NCI-H1105 treated with DMSO at 0.1 percent for 48 hours (cell line): ENCODE data around the gene DEFB114.
A peak's percentile ranks its signal among the peaks of the same experiment; 100 is the strongest.
"Not testable (repeated sequence)": the region's sequence is repeated elsewhere in the genome, so short reads cannot be mapped to it uniquely, and the experiment has no call there.

ENCODE experiments used
- DNase-seq: peaks from one replicate; lab custom pipeline; 2025; lab: John Stamatoyannopoulos, UW

Gene DEFB114, protein sequence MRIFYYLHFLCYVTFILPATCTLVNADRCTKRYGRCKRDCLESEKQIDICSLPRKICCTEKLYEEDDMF

DNA sequence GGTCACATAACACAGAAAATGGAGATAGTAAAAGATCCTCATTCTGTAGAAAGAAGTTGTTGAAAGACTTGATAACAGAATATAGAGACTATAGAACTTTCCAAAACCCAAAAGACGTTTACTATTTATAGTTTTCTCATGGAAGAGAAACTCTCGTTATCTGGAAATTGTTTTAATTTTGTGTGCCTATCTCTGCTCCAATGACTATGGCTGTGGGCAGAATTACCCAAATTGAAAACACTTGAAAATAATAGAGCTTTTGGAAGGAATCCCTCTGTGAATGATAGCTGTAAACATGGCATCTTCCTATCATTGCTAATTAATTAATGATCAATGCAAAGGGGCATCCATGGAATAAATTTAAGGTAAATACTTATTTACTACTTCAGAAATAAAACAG, at the start of gene DEFB114:
Gene DEFB114 (minus strand): TSS at position 101 of the 400 bp plus-strand sequence. CDS start 59 bp downstream, at position 42.
- no peak for DNase-seq

DNA sequence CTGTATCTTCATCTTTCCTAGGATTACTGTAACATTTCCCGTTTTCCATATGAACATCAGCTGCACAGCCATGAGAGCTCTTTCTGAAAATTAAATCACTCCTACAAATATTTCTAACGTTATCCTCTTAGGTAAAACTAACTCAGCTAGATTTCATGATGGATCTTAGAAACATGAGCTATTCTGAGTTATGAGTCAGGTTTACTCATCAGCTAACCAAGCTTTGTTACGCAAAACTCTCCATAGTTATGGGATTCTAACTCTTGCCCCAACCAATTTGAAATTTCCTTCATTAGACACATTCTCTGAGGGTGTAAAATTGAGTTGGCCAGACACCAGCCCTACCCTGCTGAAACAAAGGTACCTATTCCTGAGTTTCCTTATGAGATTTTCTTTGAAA, 43.9 kb upstream of the DEFB114 start:
- DNase-seq, result no peak

DNA sequence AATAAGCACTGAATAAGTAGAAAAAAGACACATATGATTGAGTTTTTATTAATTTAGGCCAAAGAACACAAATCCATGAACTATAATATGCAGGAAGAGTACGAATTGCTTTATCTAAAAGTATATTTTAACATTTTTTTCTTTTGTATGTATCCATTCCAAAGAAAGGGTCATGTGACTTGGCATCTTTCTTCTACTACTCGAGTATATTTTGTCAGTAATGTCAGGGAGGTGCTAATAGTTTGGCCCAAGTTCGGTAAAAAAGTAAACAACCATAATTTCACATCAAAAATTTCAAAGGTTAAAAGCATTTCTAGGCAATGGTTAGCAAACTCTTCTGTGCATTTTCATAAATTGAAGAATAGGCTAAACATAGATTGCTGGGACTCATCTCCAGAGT, 39.2 kb upstream of the DEFB114 start:
- no peak for DNase-seq

DNA sequence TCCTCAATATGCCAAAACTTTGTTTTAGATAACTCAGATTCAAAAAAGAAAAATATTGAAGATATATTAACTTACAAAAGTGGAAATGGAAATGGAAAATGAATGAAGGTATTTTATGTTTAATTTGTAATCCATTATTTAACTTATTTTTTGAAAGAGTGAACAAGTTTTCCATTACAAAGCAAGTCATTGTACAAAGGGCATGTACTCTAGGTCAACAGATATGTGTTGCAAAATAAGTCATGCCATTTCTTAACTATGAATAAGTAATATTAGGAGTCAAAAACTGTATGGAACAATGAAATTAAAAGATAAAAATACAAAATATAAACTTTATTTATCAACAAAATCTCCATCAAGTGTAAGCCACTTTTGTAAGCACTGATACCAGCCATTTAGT, 31.3 kb upstream of the DEFB114 start:
- DNase-seq, result no peak

DNA sequence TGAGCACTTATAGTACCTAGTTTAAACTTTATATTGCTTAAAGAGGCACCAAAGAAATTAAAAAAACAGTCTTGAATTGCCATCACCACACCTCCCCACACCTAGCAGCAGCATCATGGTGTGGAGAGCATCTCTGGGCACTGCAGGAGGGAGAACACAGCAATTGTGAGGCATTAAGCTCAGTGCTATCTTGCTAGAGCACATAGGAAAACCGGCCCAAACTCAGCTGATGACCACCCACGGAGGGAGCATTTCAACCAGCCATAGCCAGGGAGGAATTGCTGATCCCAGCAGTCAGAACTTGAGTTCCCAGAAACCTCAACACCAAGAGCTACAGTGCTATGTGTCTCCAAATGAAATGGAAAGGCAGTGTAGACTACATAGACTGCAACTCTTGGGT, 24.9 kb upstream of the DEFB114 start:
- DNase-seq, result no peak

DNA sequence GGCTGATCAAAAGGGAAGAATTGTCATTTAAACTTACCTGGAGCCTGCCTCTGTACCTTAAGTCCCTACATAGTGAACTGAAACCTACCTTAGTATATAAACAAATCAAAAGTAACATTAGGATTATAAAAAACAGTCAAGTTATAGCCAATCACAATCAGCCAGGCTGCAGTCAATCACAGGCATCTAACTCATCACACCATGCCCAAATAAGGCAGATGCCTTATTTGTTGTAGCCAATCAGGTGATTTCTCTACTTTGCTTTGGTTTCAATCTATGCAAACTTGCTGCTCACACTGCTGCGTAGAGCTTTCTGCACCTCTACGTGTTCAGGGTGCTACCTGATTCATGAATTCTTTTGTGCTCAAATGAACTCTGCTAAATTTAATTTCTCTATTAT, 23.8 kb upstream of the DEFB114 start:
- DNase-seq, result no peak

DNA sequence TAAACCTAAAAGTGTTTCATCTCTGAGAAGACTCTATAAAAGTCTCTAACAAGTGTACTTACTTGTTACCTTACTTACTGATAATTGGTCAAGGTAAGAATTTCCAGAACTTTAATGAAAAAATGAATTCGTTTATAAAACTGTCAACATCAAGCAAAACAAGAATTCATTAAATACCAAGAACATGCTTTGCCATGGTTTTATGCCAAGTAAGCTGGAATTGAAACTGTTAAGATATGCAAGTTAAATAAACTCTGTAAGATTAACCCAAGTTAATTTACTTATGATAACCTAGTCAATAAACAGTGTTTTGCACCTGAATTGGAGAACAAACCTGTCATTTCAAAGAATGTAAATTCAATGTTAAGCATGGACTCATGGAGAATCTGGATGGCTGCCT, 22.6 kb upstream of the DEFB114 start:
- DNase-seq, result no peak

DNA sequence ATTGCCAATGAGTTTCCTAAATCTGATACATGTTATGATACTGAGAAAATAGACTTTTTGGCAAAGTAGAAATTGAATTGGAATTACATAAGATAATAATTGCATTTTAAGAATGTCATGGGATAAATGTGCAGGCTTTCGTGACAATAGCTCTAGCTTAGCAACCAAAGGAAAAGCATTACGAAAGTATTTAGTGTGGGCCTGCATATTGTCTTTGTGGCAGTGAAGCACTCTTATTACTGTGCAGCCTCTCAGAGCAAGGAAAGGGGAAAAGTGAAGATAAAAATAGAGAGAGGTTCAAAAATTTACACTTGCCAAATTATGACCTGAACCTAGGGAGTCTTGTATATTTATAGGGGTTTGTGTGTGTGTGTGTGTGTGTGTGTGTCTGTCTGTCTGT, 18.1 kb upstream of the DEFB114 start:
- no peak for DNase-seq

DNA sequence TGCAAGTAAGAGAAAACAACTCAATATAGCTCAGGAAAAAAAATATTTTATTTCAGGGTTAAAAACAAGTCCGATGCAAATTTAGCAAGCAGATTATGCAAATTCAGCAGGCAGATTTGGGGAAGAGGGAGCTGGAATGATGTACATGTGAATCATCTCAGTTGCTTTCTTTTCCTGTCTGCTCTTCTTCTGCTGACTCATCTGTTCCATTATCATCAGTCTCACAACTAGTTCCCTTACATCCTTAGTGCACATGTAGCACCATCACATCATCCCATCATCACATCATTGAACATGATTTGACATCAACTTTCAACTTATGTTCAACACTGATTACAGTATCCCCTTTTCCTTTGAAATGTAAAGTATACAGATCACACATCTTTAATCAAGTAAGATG, 16.9 kb upstream of the DEFB114 start:
- DNase-seq, result no peak

DNA sequence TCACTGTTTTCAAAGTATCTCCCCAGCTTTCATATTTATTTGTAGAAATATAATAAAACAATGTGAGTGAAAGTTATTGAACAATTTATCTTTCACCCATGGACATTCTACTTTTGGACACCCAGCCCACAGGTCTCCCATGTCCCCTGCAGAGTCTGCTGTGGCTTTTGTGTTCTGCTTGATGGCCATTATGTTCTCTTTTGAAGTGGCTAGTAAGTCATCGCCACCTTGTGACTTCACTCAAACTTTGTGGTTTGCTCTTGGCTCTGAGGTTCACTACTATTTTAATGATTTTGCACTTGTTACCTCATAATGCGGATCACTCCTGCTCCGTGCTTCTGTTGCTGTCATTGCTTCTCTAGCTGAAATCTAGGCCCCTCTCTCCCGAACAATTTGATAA, 15.6 kb upstream of the DEFB114 start:
- DNase-seq, result no peak

DNA sequence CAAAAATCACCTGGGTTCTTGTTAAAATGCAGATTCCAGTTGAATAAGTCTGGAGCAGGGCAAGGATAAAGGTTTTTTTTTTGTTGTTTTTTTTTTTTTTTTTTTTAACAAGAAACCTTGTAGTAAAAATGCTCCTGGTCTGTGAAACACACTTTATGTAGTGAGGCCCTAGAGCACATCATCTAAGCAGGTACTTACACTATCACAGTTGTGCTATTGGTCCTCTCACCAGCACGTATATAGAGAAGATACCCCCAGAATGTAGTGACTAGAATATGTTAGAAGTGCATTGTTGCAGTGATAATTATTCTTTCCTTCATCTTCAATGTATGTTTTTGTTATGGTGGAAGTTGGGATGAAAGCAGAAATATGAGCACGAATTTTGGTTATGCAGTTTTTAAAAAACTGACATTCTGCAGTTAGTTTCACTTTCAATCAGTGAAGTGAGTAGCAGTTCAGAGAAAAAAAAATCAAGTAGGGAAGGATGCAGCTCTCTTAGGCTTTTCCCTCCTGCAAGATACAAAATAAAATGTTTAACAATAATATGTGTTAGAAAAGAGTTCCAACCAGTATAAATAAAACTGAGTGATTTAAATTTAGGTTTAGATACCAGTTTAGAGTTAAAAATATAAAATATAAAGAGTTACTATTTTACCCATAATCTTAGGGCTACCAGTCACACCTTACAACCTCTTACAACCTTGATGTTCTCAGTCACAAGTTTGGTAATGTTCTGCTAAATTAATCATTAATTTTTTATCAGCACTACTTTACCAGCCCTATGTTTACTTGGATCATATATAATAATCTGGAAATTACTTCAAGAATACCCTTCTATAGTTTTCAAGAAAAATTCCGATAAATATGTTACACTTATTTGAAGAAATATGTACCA, 14.6 kb upstream of the DEFB114 start:
- DNase-seq, result no peak

DNA sequence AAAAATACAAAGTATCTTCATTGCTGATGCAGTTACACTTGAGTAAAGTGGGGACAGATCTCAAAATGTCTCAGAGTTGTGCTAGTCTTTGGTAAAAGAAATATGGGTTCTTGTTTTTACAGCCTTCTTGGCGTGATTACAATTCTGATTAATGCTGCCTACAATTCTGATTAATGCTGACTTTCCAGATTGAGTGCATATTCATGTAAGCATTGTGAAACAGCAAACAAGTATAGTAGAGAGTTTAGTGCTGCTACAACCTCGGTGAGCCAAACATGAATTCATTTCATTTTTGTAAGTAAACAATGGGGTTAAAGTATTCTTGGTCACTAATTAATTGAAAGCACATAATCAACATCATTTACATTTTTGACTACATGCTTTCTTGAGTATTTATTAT, 5.6 kb upstream of the DEFB114 start, which contains the start of gene DEFB113:
Gene DEFB113 (minus strand): TSS at position 21 of the 400 bp plus-strand sequence. CDS start 0 bp downstream, at position 21.
- DNase-seq, result no peak

DNA sequence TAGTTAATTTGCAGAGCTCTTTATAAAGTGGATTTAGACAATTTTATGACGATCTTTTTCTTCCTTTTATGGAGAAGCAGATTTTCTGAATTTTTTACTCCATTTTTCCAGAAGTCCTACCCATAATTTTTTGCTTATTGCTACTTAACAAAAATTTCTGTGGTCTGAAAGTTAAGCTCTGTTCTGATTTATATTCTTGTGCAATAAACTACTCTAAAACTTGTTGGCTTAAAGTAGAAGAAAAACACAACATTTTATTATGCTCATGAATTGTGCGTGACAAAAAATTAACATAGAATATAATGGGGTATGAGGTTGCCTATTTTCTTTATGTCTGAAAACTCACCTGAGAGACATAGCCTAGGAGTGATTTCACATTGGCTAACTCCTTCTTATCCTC, 2.9 kb upstream of the DEFB114 start:
- DNase-seq, result no peak

DNA sequence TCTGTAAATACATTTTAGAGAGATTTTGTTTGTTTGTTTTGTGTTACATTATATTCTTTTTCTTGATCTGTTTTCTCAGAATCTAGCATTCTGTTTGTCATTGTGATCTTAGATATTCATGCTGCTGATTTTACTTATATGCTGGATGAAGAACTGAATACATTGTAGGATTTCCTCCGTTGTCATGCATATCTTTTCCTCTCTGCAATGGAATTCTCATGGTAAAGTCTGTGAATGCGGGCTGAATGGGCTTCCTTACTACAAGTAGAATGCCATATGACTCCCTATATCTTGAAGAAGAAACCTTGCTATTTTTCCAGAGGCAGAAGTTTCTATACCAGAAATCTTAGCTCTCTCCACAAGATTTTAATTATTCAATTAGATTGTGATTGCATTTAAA, 2.4 kb upstream of the DEFB114 start:
- no peak for DNase-seq

DNA sequence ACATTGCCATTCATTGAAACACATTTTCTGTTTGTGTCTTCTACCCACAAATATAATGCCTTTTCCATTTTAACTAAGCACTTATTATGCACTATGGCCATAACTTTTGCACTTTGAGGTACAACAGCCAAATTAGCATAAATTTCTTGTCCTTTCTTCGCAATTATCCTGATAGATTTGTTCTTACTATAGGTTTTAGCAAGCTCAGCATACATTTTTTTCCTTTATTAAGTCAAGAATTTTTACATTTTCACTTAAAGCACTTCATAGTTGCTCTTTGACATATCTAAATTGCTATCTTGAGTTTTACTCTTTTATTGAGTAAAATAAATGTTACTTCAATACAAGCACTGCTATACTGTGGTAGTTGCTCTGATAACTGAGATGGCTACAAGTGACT, 5.8 kb downstream of the DEFB114 start:
- DNase-seq, result no peak

DNA sequence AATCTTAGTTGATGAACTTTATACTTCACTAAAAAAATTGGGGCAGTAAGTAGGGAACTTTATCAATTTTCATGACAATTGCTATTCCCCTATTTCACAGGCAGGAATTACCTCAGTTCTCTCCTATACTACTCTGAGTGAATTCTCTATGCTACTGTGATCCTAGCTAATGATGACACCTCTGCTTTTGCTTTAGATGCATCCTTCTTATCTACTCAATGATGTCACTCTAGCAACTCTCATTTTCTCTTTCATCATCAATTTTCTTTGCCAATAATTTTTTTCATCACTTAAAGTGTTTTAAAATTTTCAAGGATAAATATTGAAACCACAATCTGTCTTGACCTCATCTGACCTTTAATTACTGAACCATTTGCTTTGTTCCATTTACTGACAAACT, 8.1 kb downstream of the DEFB114 start:
- no peak for DNase-seq

DNA sequence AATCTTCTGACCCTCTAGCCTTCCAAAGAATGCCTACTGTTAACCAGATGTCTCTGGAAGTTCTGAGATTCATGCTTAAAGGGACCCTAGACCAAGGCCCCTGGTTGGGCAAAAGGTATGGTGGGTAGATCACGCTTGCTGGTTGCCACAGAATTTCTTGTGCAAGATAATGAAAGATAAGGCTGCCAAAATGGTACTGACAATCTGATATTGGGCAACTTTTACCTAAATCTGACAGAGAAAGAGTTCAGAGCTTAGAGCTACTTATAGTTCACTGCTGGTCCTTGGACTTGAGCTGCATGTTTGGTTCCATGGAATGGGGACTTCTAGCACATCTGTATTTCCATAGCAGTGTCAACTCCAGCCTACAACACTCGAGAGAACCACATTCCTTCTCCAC, 12.0 kb downstream of the DEFB114 start:
- DNase-seq, result no peak

DNA sequence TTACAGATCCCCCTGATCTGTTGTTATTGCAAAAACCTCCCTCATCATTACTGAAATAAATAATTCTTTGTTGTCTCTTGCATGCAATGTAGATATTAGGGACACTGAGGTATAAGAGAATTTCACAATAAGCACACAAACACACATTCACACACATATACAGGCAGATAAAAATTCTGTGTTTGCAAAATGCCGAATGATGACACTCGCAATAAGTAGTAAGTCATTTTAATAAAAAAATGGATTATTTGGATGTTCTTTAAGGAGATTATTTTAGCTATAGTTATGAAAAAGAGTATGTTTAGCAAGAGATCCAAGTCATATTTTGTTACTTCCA, 13.6 kb downstream of the DEFB114 start:
- no peak for DNase-seq

DNA sequence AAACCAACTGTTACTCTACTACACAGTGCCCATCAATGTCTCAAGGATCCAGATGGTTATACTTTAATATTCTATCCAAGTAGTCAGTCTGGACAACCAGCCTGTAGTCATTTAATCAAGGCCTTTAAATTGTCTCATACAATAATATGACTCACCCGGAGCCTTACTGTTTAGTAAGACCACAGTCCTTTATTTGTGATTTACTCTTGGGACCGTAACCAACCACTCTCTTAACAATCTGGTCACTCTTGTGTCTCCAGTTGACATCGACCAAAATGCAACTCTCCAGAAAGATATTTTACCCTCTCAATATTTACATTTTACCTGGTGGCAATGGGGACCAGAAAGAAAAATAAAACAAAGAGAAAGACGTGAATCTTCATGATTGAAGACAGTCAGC, 14.9 kb downstream of the DEFB114 start:
- no peak for DNase-seq

DNA sequence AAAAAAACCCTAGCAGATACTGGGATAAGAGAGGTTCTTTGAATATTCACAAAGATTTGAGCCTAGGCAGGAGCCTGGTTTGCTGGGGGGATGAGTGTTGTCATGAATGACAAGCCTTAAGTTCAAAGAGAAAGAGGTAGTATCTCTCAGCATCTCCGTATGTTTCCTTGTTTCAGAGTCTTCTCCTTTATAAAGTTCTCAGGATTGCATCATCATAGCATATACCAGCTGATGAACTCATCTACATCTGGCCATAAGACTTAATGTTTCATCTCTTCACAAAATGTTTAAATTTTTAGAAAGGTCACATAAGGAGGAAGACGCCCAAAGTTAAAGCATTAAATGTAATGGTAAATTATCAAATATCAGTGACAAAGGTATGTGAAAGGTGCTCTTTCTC, 17.1 kb downstream of the DEFB114 start:
- no peak for DNase-seq

DNA sequence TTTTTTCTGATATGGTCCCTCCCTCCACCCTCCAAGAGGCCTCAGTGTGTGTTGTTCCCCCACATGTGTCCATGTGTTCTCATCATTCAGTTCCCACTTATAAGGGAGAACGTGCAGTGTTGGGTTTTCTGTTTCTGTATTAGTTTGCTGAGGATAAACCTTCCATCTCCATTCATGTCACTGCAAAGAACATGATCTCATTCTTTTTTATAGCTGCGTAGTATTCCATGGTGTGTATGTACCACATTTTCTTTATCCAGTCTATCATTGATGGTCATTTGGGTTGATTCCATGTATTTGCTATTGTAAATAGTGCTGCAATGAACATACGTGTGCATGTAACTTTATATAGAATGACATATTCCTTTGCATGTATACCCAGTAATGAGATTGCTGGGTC, 19.9 kb downstream of the DEFB114 start:
- not testable (repeated sequence) for DNase-seq

DNA sequence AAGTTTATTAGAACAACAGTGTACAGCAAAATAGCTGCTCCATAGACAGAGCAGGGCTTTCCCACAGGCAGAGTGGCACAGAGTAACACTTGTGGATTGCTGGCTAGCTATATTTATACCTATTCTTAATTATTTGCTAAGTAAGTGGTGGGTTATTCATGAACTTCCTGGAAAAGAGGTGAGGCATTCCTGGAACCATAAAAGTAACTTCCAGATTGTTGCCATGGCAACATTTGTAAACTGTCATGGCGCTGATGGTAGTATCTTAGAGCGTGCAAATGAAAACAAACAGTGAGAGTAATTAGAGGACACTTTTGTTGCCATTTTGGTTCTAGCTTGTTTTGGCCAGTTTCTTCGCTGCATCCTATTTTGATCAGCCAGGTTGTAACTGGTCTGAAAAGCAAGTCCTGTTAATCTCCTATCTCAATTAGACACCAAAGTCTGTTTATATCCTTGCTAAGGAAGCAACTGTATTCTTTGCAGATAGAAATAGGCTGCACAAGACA, 23.9 kb downstream of the DEFB114 start:
- DNase-seq, result peak; percentile 33

DNA sequence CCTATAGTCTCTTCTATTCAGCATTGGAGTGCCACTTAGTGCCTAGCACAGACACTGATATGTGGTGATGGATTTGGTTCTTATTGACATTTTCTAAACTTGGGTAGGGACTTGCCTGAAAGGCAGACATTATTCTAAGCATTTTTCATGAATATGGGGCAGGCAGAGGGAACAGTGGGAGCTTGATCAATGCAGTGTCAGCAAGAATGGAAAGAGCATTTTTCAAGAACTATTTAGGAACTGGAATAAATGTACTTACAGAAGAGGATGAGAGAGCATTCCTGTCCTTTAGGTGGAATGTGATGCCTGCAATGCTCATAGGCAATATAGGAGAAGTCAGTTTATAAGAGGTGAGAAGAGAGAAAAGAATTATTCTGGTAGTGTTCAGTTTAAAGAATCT, 26.2 kb downstream of the DEFB114 start:
- no peak for DNase-seq

DNA sequence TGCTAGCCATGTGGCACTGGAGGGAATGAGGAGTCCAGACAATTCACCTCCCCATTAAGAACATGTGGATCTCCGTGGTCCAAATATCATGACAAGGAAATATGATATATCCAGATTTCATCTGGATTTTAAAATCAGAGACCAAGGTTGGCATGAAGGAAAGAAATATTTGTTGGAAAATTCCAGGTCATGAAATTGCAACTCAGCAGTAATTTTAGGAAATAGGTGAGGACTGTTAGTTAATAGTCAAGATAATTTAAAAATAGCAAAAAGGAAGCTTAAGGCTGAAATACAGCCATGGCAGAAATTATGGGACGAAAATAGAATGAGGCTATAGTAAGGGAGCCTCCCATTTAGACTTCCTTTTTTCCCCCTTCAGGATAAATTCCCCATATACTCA, 26.9 kb downstream of the DEFB114 start:
- no peak for DNase-seq
